ENCODE results near the gene GADD45GIP1. TPM values are rescaled to one million over a fixed set of nuclear protein-coding genes. Genes with fewer than 3 reads are reported as not detected.
"Not testable (repeated sequence)": the region's sequence is repeated elsewhere in the genome, so short reads cannot be mapped to it uniquely, and the experiment has no call there.

Gene GADD45GIP1
- polyA plus RNA-seq, 2 of the 4 experiments (the other 2 are of a cell fraction): 26.4 to 31.1 TPM

DNA sequence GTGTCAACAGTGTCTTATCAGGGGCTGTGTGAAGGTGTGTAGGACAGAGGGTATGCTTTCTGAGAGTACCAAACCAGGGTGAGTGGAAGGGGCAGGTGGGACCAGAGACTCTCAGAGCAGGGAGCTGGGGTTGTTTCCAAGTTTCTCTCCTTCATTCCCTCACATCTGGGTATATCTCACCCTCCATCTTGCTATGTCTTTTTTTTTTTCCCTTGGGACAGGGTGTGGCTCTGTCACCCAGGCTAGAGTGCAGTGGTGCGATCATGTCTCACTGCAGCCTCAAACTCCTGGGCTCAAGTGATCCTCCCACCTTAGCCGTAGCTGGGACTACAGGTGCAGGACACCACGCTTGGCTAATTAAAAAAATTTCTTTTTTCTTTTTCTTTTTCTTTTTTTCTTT lies 23.0 kb upstream of the GADD45GIP1 start:
- no peak overlapping the region for H3K27ac ChIP-seq
- no peaks in the 10 kb centered on the region for H3K9me3 ChIP-seq
- no peak for ATAC-seq
- peaks cover 3% of the 10 kb centered on the region; the same call in 1 of the 3 replicates for H3K4me1 ChIP-seq
- no peak for TF ChIP-seq FOSL2 (IDR thresholded peaks at IDR 0.05)
- no peak for TF ChIP-seq FOSL2 (CRISPR knock-in tag; IDR thresholded peaks at IDR 0.05)
- TF ChIP-seq RFX5 (IDR thresholded peaks at IDR 0.05): no peak
- TF ChIP-seq, protein P1, sequence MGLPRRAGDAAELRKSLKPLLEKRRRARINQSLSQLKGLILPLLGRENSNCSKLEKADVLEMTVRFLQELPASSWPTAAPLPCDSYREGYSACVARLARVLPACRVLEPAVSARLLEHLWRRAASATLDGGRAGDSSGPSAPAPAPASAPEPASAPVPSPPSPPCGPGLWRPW (IDR thresholded peaks at IDR 0.05): no peak
- TF ChIP-seq CHD2 (IDR thresholded peaks at IDR 0.05; ENCODE audit: low read length, partially characterized antibody): no peak
- TF ChIP-seq, protein P2, sequence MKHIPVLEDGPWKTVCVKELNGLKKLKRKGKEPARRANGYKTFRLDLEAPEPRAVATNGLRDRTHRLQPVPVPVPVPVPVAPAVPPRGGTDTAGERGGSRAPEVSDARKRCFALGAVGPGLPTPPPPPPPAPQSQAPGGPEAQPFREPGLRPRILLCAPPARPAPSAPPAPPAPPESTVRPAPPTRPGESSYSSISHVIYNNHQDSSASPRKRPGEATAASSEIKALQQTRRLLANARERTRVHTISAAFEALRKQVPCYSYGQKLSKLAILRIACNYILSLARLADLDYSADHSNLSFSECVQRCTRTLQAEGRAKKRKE (CRISPR knock-in tag; IDR thresholded peaks at IDR 0.05; ENCODE audit: low read depth): no peak
- TF ChIP-seq, protein P3, sequence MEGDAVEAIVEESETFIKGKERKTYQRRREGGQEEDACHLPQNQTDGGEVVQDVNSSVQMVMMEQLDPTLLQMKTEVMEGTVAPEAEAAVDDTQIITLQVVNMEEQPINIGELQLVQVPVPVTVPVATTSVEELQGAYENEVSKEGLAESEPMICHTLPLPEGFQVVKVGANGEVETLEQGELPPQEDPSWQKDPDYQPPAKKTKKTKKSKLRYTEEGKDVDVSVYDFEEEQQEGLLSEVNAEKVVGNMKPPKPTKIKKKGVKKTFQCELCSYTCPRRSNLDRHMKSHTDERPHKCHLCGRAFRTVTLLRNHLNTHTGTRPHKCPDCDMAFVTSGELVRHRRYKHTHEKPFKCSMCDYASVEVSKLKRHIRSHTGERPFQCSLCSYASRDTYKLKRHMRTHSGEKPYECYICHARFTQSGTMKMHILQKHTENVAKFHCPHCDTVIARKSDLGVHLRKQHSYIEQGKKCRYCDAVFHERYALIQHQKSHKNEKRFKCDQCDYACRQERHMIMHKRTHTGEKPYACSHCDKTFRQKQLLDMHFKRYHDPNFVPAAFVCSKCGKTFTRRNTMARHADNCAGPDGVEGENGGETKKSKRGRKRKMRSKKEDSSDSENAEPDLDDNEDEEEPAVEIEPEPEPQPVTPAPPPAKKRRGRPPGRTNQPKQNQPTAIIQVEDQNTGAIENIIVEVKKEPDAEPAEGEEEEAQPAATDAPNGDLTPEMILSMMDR (IDR thresholded peaks at IDR 0.05): no peak
- TF ChIP-seq RARB (CRISPR knock-in tag; IDR thresholded peaks at IDR 0.05): no peak
- no peak for TF ChIP-seq HEYL (CRISPR knock-in tag; IDR thresholded peaks at IDR 0.05)
- TF ChIP-seq, protein P4, sequence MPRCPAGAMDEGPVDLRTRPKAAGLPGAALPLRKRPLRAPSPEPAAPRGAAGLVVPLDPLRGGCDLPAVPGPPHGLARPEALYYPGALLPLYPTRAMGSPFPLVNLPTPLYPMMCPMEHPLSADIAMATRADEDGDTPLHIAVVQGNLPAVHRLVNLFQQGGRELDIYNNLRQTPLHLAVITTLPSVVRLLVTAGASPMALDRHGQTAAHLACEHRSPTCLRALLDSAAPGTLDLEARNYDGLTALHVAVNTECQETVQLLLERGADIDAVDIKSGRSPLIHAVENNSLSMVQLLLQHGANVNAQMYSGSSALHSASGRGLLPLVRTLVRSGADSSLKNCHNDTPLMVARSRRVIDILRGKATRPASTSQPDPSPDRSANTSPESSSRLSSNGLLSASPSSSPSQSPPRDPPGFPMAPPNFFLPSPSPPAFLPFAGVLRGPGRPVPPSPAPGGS (IDR thresholded peaks at IDR 0.05): no peak
- no peak for TF ChIP-seq EHMT2 (IDR thresholded peaks at IDR 0.05; ENCODE audit: low read depth)
- no peak for TF ChIP-seq FOXS1 (CRISPR knock-in tag; IDR thresholded peaks at IDR 0.05)
- no peak for TF ChIP-seq JUN (IDR thresholded peaks at IDR 0.05)
- TF ChIP-seq POLR2A (IDR thresholded peaks at IDR 0.05; ENCODE audit: low read length): no peak
- no peak for TF ChIP-seq CBX2 (IDR thresholded peaks at IDR 0.05; ENCODE audit: borderline replicate concordance, low read depth)
- no peak for TF ChIP-seq JUNB (IDR thresholded peaks at IDR 0.05)
- no peak for TF ChIP-seq EHF (CRISPR knock-in tag; IDR thresholded peaks at IDR 0.05)
- no peak for TF ChIP-seq ZSCAN20 (CRISPR knock-in tag; IDR thresholded peaks at IDR 0.05)
- TF ChIP-seq HOXB13 (CRISPR knock-in tag; IDR thresholded peaks at IDR 0.05; ENCODE audit: low read depth): no peak
- no peak for TF ChIP-seq TFCP2L1 (CRISPR knock-in tag; IDR thresholded peaks at IDR 0.05)
- WGBS (ENCODE audit: missing lambda C conversion rate): 75% methylated on average over 3 of the region's 3 CpGs
- H3K4me3 ChIP-seq: no peak overlapping the region
- ChIA-PET POLR2A (no interaction called here), CTCF (interaction anchor here (0.6 to 16.3 kb wide), 9 partner anchors 13 to 610 kb away, joined by 3 to 309 read pairs (median 23); partner anchors contain the start of gene DAND5)
- no peak for FAIRE-seq
- DNase-seq (ENCODE audit: low read depth in 1 of 2, low spot score in 1 of 2): no peak
- H3K4me2 ChIP-seq: no peak overlapping the region

DNA sequence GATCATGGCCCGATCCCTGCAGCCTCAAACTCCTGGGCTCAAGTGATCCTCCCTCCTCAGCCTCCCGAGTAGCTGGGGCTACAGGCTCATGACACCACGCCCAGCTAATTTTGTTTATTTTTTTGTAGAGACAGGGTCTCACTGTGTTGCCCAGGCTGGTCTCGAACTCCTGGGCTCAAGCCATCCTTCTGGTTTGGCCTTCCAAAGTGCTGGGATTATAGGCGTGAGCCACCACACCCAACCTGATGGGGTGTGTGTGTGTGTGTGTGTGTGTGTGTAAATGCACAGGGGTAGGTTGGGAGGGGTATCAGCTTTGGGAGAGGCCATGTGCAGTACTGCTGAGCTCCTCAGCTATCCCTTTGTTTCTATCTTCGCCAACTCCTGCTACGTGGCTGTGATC lies 19.1 kb upstream of the GADD45GIP1 start:
- H3K9me3 ChIP-seq; FAIRE-seq; H3K4me2 ChIP-seq; POLR2A ChIA-PET; ATAC-seq; H3K4me1 ChIP-seq; DNase-seq (ENCODE audit: low read depth in 1 of 2, low spot score in 1 of 2); H3K27ac ChIP-seq; H3K4me3 ChIP-seq: not testable (repeated sequence)
- WGBS (ENCODE audit: missing lambda C conversion rate): 65% methylated on average over 7 of the region's 7 CpGs
- CTCF ChIA-PET: interaction anchor here (0.7 to 16.3 kb wide), 15 partner anchors 9 to 287 kb away, joined by 3 to 309 read pairs (median 14); partner anchors contain the start of gene DAND5

DNA sequence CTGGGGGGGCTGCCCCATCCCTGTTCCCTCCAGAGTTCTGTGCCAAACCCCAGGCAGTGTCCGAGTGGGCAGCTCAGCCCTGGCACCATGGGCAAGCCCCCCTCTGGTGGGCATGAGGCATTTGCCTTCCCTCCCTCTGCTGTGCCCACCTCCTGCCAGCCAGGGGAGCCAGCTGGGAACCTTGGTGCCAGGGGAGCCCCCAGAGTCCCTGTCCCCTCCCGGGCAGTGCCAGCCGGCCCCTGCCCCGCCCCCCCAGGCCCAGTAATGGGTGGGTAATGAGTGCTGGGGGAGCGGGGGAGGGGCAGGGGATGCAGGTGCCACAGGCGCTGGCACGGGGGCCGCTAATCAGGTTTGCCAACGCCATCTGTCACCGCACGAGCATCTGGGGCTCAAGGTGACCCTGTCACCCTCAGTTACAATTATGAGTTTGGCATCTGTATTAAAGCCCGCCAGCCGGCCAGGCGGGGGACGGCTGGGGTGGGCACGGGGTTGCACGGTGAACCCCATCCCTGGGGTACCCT lies 18.3 kb upstream of the GADD45GIP1 start:
- no peak for DNase-seq (ENCODE audit: low read depth in 1 of 2, low spot score in 1 of 2)
- H3K4me3 ChIP-seq: no peak overlapping the region
- no CpG with 5 or more reads among the region's 17 CpGs for WGBS (ENCODE audit: missing lambda C conversion rate)
- H3K4me2 ChIP-seq: no peak overlapping the region
- no peak for ATAC-seq
- no peak for FAIRE-seq
- CTCF ChIA-PET: interaction anchor here (0.5 to 16.3 kb wide), 9 partner anchors 9 to 288 kb away, joined by 3 to 309 read pairs (median 6); partner anchors contain the start of gene DAND5
- POLR2A ChIA-PET: no interaction called here
- H3K27ac ChIP-seq: no peak overlapping the region
- peaks cover 8% of the 10 kb centered on the region; the same call in 2 of the 3 replicates for H3K4me1 ChIP-seq
- no peaks in the 10 kb centered on the region for H3K9me3 ChIP-seq
- TF ChIP-seq HEYL (CRISPR knock-in tag; IDR thresholded peaks at IDR 0.05) (no peak), FOXS1 (CRISPR knock-in tag; IDR thresholded peaks at IDR 0.05) (no peak), ZNF302 (CRISPR knock-in tag; IDR thresholded peaks at IDR 0.05) (no peak), SMC3 (IDR thresholded peaks at IDR 0.05) (no peak), EHMT2 (IDR thresholded peaks at IDR 0.05; ENCODE audit: low read depth) (no peak), FOSL2 (IDR thresholded peaks at IDR 0.05) (no peak), FOSL2 (CRISPR knock-in tag; IDR thresholded peaks at IDR 0.05) (no peak)
- TF ChIP-seq, protein P5, sequence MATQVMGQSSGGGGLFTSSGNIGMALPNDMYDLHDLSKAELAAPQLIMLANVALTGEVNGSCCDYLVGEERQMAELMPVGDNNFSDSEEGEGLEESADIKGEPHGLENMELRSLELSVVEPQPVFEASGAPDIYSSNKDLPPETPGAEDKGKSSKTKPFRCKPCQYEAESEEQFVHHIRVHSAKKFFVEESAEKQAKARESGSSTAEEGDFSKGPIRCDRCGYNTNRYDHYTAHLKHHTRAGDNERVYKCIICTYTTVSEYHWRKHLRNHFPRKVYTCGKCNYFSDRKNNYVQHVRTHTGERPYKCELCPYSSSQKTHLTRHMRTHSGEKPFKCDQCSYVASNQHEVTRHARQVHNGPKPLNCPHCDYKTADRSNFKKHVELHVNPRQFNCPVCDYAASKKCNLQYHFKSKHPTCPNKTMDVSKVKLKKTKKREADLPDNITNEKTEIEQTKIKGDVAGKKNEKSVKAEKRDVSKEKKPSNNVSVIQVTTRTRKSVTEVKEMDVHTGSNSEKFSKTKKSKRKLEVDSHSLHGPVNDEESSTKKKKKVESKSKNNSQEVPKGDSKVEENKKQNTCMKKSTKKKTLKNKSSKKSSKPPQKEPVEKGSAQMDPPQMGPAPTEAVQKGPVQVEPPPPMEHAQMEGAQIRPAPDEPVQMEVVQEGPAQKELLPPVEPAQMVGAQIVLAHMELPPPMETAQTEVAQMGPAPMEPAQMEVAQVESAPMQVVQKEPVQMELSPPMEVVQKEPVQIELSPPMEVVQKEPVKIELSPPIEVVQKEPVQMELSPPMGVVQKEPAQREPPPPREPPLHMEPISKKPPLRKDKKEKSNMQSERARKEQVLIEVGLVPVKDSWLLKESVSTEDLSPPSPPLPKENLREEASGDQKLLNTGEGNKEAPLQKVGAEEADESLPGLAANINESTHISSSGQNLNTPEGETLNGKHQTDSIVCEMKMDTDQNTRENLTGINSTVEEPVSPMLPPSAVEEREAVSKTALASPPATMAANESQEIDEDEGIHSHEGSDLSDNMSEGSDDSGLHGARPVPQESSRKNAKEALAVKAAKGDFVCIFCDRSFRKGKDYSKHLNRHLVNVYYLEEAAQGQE (IDR thresholded peaks at IDR 0.05): no peak
- TF ChIP-seq, protein P6, sequence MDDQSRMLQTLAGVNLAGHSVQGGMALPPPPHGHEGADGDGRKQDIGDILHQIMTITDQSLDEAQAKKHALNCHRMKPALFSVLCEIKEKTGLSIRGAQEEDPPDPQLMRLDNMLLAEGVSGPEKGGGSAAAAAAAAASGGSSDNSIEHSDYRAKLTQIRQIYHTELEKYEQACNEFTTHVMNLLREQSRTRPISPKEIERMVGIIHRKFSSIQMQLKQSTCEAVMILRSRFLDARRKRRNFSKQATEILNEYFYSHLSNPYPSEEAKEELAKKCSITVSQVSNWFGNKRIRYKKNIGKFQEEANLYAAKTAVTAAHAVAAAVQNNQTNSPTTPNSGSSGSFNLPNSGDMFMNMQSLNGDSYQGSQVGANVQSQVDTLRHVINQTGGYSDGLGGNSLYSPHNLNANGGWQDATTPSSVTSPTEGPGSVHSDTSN (IDR thresholded peaks at IDR 0.05): no peak
- TF ChIP-seq, protein P7, sequence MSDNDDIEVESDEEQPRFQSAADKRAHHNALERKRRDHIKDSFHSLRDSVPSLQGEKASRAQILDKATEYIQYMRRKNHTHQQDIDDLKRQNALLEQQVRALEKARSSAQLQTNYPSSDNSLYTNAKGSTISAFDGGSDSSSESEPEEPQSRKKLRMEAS (IDR thresholded peaks at IDR 0.05): no peak
